MM.1S (cell line): ENCODE data around the gene GNAI2.

ENCODE experiments used
- EZH2 ChIP-seq: fragments of 300-600 bp; sonication (generic); optimal IDR thresholded peaks from 2 replicates; pipeline ENCODE3; 2017; ENCODE audit warnings: low read depth, mild to moderate bottlenecking, antibody characterized with exemption, low read length, mixed read lengths
- EZH2phosphoT487 ChIP-seq: fragments of 300-600 bp; sonication (generic); IDR thresholded peaks from 2 replicates; pipeline ENCODE4 v1.6.1; 2018; ENCODE audit warnings: antibody characterized with exemption, low read length
- TF ChIP-seq, protein P1 (sequence below): fragments of 300-600 bp; sonication (generic); IDR thresholded peaks from 2 replicates; pipeline ENCODE4 v1.5.1; 2016; ENCODE audit warnings: antibody characterized with exemption, low read length, mixed read lengths

DNA sequence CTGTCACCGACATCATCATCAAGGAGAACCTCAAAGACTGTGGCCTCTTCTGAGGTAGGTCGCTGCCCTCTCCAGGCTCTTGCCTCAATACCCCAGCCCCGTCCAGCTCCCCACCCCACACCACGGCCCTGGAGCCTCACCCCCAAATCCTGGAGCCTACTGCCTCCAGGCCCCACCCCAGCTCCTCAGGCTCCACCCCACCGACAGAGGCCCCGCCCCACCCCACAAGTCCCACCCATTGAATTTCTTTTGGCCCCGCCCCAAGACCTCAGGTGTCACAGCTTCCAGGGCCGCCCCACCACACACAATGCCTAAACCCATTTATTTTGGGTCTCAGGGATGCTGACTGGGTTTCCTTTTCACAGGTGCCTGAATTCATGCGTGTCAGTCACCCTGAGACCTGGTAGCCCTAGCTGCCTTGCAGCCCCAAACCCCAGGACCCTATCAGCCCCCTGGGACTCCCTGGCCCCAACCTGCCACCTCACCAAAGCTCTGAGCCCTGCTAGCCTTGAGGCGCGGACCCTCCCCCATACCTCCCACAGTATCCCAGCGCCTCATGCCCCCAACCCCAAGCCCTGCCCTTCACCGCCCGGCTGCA lies 41.0 kb upstream of the GNAI2 start:
- TF ChIP-seq EZH2 (no peak), EZH2phosphoT487 (no peak)
- TF ChIP-seq, protein P1, sequence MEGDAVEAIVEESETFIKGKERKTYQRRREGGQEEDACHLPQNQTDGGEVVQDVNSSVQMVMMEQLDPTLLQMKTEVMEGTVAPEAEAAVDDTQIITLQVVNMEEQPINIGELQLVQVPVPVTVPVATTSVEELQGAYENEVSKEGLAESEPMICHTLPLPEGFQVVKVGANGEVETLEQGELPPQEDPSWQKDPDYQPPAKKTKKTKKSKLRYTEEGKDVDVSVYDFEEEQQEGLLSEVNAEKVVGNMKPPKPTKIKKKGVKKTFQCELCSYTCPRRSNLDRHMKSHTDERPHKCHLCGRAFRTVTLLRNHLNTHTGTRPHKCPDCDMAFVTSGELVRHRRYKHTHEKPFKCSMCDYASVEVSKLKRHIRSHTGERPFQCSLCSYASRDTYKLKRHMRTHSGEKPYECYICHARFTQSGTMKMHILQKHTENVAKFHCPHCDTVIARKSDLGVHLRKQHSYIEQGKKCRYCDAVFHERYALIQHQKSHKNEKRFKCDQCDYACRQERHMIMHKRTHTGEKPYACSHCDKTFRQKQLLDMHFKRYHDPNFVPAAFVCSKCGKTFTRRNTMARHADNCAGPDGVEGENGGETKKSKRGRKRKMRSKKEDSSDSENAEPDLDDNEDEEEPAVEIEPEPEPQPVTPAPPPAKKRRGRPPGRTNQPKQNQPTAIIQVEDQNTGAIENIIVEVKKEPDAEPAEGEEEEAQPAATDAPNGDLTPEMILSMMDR: no peak
